VCaP (cell line): ENCODE results near the gene WDR5.
"Not testable (repeated sequence)": the region's sequence is repeated elsewhere in the genome, so short reads cannot be mapped to it uniquely, and the experiment has no call there.

ENCODE experiments used
- H3K27ac ChIP-seq: fragments of 450-650 bp; 2 replicates; pipeline ENCODE4 v1.5.1; 2017
- TF ChIP-seq, protein P1 (sequence below): fragments of 450-650 bp; conservative IDR thresholded peaks from 2 replicates; pipeline ENCODE4 v1.5.1; 2017; ENCODE audit warnings: mild to moderate bottlenecking, moderate library complexity

Gene WDR5

GRCh38 chr9:134135343-134136117 lies at the start of gene WDR5:
Gene WDR5, plus strand, starts transcription at chr9:134136082. Its CDS starts 3,796 bp downstream, at chr9:134139878.
- TF ChIP-seq, protein P1, sequence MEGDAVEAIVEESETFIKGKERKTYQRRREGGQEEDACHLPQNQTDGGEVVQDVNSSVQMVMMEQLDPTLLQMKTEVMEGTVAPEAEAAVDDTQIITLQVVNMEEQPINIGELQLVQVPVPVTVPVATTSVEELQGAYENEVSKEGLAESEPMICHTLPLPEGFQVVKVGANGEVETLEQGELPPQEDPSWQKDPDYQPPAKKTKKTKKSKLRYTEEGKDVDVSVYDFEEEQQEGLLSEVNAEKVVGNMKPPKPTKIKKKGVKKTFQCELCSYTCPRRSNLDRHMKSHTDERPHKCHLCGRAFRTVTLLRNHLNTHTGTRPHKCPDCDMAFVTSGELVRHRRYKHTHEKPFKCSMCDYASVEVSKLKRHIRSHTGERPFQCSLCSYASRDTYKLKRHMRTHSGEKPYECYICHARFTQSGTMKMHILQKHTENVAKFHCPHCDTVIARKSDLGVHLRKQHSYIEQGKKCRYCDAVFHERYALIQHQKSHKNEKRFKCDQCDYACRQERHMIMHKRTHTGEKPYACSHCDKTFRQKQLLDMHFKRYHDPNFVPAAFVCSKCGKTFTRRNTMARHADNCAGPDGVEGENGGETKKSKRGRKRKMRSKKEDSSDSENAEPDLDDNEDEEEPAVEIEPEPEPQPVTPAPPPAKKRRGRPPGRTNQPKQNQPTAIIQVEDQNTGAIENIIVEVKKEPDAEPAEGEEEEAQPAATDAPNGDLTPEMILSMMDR: peak; percentile 35

DNA sequence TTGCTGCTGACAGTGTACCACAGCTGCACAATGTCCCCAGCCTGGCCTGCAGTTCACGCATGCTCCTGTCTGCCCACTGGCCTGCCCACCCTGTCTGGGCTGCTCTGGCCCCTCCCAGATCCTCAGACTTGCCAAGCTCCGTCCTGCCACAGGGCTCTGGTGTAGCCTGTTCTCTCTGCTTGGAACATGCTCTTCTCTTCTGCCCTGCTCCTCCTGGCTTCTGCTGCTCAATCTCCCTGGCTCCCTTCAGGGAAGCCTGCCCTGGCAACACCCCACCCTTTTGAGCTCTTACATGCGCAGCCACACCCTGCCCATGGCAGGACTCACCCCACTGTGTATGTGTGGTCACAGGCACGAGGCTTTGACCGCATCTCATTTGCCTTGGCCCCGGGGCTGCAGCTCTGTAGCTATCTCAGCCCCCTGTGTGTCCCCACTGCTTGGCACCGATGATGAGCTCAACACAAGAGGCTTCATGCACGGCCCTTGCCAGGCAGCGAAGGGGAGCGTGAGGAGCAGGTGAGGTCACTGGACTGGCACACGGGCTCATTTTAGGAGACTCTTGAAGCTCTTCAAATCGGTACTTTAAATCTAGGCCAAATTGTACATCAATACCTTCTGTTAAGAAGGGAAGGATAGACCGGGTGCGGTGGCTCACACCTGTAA lies 47.7 kb upstream of the WDR5 start:
- TF ChIP-seq, protein P1: no peak
- no peak overlapping the region for H3K27ac ChIP-seq

More at GRCh38 chr9:134135343-134136117, at the start of gene WDR5:
- H3K27ac ChIP-seq: peak within 1 kb of the TSS; percentile 99

GRCh38 chr9:134089972-134090371 lies 45.9 kb upstream of the WDR5 start:
- TF ChIP-seq, protein P1: no peak

GRCh38 chr9:134099123-134099761 lies 36.6 kb upstream of the WDR5 start:
- H3K27ac ChIP-seq: no peak overlapping the region
- TF ChIP-seq, protein P1: peak; percentile 95

More at GRCh38 chr9:134089972-134090371, 45.9 kb upstream of the WDR5 start:
- no peak overlapping the region for H3K27ac ChIP-seq

DNA sequence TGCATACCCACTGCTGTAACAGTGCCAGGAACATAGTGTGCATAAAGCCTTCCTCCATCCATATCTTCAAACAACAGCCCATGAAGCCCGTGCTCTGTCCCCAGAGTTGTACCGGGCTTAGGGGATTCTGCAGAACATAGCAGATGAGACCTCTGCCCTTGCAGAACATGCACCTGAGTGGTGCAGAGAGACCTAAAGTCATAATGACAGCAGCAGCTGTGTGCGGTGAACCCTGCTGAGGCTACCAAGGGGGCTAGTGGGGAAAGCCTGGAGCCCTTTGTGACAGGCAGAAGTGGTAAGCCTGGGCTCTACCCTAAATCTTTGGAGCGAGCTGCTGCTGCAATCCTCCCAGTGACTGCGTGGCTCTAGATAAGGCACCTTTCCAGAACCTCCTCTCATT lies 35.8 kb upstream of the WDR5 start:
- no peak overlapping the region for H3K27ac ChIP-seq
- TF ChIP-seq, protein P1: no peak

DNA sequence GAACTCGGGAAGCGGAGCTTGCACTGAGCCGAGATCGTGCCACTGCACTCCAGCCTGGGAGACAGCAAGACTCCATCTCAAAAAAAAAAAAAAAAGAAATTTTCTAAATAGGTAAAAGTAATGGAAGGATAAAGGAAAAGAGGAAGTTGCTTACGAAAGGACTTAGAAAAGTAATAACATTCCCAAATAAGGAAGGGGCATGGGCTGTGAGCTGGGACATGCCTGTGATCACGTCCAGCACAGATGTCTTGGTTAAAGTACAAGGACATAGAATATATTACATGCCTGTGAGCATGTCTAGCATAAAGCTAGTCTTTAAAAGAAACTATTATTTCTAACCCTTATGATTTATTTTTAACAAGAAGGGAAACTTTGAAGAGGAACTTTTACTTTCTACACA lies 34.7 kb upstream of the WDR5 start:
- not testable (repeated sequence) for H3K27ac ChIP-seq

- TF ChIP-seq, protein P1: no peak
- no peak overlapping the region for H3K27ac ChIP-seq
Measured at GRCh38 chr9:134101623-134102149, 34.2 kb upstream of the WDR5 start.
